Panc1 (cell line): ENCODE measurements around the gene THAP8. TPM values are rescaled to one million over a fixed set of nuclear protein-coding genes. Genes with fewer than 3 reads are reported as not detected.

Experiments
- ATAC-seq: fragments of 200-7000 bp; cut with Tn5 transposase; 2 replicates; pipeline ENCODE4 v1.9.1; 2020; ENCODE audit warnings: mild to moderate bottlenecking, moderate library complexity
- BruUV-seq: library from RNA; stranded (reverse); fragments of 400-500 nt; replicated peaks from 2 replicates; lab custom pipeline; 2021; lab: Mats Ljungman, UMichigan
- CTCF ChIA-PET: fragments of 300-600 bp; sonication (Branson Sonifier 250); formaldehyde crosslinking; loops from one replicate; lab custom pipeline; 2022; ENCODE audit warnings: antibody characterized with exemption; lab: Charles Lee
- POLR2A ChIA-PET: fragments of 300-600 bp; sonication (Branson Sonifier 250); formaldehyde crosslinking; loops from one replicate; lab custom pipeline; 2022; ENCODE audit warnings: antibody characterized with exemption; lab: Charles Lee
- DNase-seq: peaks from one replicate; pipeline ENCODE4 v3.0.0-alpha.2; 2010; ENCODE audit warnings: low read depth, low spot score
- H3K27ac ChIP-seq: 2 replicates; pipeline ENCODE4 v1.5.1; 2011; ENCODE audit warnings: mild to moderate bottlenecking, low read length, inconsistent platforms
- H3K27me3 ChIP-seq: fragments of 200-500 bp; sonication (Bioruptor generic); 2 replicates; pipeline ENCODE4 v1.6.0; 2014; ENCODE audit warnings: low read length, inconsistent platforms; ENCODE audit not compliant: control insufficient read depth, insufficient read depth
- H3K36me3 ChIP-seq: fragments of 200-500 bp; sonication (Bioruptor generic); 2 replicates; pipeline ENCODE4 v1.5.1; 2014; ENCODE audit warnings: inconsistent platforms, mild to moderate bottlenecking, low read length, moderate library complexity; ENCODE audit not compliant: control insufficient read depth, insufficient read depth
- H3K4me1 ChIP-seq: 2 replicates; pipeline ENCODE4 v1.5.1; 2011; ENCODE audit warnings: inconsistent platforms, mild to moderate bottlenecking, low read length, moderate library complexity; ENCODE audit not compliant: control insufficient read depth, insufficient read depth
- H3K4me3 ChIP-seq, 2 experiments: 2 replicates each; pipeline ENCODE4 v1.5.1; 2011 to 2012; ENCODE audit warnings: low read depth in 2 of 2, low read length in 2 of 2, mild to moderate bottlenecking in 2 of 2, inconsistent platforms in 1 of 2, moderate library complexity in 1 of 2
- H3K9me3 ChIP-seq: fragments of 200-500 bp; sonication (Bioruptor generic); 2 replicates; pipeline ENCODE4 v1.5.1; 2014; ENCODE audit warnings: low read depth, mild to moderate bottlenecking, inconsistent platforms, low read length, moderate library complexity; ENCODE audit not compliant: control insufficient read depth, insufficient read depth
- POLR2AphosphoS5 ChIP-seq: IDR thresholded peaks from 2 replicates; pipeline ENCODE4 v1.6.1; 2012; ENCODE audit warnings: mild to moderate bottlenecking, low read depth, low read length, moderate library complexity
- SIN3A ChIP-seq: IDR thresholded peaks from 2 replicates; pipeline ENCODE4 v1.6.1; 2012; ENCODE audit warnings: low read depth, mild to moderate bottlenecking, low read length, moderate library complexity, borderline replicate concordance; ENCODE audit not compliant: insufficient read depth
- TCF7L2 ChIP-seq: IDR thresholded peaks from 2 replicates; pipeline ENCODE4 v1.6.1; 2011; ENCODE audit warnings: mild to moderate bottlenecking, low read depth, low read length, inconsistent platforms
- in situ Hi-C: cut with HindIII; loops from 2 replicates; pipeline ENCODE4 v1.10.0; 2016; ENCODE audit warnings: low sequenced_read_pairs, low pct_unique_long_range_greater_than_20kb
- intact Hi-C: fragments of 100-400 bp; cut with micrococcal nuclease; formaldehyde crosslinking; loops from one replicate; pipeline ENCODE4 v1.10.0; 2022; ENCODE audit not compliant: unreplicated experiment
- total RNA-seq: library from RNA; stranded (reverse); gene quantifications from one replicate; pipeline ENCODE4 v1.2.1, GENCODE V29; 2021; ENCODE audit not compliant: unreplicated experiment
- TF ChIP-seq, protein P1 (sequence below), 2 experiments: IDR thresholded peaks; 2 replicates each; pipeline ENCODE4 v1.6.1; 2011 to 2012; ENCODE audit warnings: low read depth in 2 of 2, control low read depth in 1 of 2, low read length in 1 of 2, mild to moderate bottlenecking in 1 of 2, moderate library complexity in 1 of 2; ENCODE audit not compliant: insufficient read depth in 1 of 2
- TF ChIP-seq, protein P2 (sequence below): fragments of 450-650 bp; IDR thresholded peaks from 2 replicates; pipeline ENCODE4 v1.5.1; 2017; ENCODE audit warnings: mild to moderate bottlenecking

The THAP8 gene
- total RNA-seq, 1 experiment from 2014 or later: 9.6 TPM

DNA sequence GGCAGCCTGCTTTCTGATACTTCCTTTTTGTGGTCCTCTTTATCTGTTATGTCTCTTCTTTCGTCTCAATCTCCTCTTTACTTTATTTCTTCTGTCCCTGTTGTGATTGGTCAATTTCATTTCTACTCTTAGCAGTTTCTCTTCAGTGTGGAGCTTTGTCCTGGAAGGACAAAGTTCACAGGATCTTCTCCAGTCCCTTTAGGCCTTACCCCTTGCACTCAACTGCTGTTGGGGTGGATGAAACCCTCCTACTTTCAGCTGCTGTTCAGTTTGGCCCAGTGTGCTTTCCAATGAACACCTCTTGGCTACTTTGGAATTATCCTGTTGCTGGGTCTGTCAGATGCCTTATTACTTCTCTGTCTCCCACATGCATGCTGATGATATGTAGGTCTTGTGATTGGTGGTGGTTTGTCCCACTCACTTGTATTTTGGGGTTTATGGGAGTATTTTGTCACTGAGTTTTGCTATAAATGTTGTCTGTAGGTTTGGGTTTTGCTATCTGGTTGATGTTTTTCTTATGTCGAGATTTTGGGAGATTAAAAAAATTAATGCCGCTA is 25.4 kb upstream of the THAP8 start:
- CTCF ChIA-PET: no interaction called here
- TF ChIP-seq POLR2AphosphoS5: no peak
- no peak for TF ChIP-seq SIN3A
- H3K4me3 ChIP-seq: no peak overlapping the region
- POLR2A ChIA-PET: no interaction called here
- no peak overlapping the region for H3K27ac ChIP-seq
- DNase-seq (no peak), ATAC-seq (no peak)
- in situ Hi-C loops (no loop called here), intact Hi-C loops (no loop called here)
- peaks cover 13% of the 10 kb centered on the region for H3K36me3 ChIP-seq
- no TSS peak for BruUV-seq
- H3K27me3 ChIP-seq: no peaks in the 10 kb centered on the region
- H3K4me1 ChIP-seq: no peaks in the 10 kb centered on the region
- H3K9me3 ChIP-seq: no peaks in the 10 kb centered on the region

DNA sequence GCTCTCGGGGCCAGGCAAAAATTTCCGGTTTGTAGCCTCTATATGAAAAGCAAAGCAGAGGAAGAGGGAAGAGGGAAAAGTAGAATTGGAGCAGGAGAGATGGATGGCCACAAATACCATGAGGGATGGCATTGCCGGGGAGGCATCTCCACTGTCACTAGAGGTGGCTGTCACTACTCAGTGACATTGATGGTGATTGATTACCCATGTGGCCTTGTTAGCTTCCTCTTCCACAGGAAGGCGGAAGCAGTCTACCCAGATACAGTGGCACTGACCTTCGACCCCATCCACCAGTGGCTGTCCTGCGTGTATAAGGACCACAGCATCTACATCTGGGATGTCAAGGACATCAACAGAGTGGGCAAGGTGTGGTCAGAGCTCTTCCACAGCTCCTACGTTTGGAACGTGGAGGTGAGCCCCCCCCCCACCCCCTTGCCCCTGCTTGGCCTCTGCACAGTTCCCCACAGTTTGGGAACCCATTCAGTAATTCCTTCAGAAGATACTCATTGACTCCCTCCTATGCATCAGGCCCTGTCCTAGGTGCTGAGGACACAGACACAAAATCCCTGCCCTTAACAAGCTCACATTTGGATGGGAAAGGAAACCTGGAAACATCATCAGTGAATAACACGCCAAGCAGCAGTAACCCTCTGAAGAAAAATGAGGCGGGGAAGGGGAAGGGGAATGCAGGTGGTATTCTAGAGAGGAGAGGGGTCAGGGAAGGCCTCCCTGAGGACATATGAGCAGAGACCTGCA is 19.2 kb upstream of the THAP8 start:
- Histone ChIP-seq H3K36me3 (peaks cover 24% of the 10 kb centered on the region; the same call in 1 of the 2 replicates), H3K4me1 (peaks cover 7% of the 10 kb centered on the region; the same call in 1 of the 2 replicates), H3K27me3 (no peaks in the 10 kb centered on the region), H3K9me3 (no peaks in the 10 kb centered on the region), H3K4me3 (no peak overlapping the region), H3K27ac (no peak overlapping the region)
- ChIA-PET POLR2A (no interaction called here), CTCF (no interaction called here)
- intact Hi-C loops (no loop called here), in situ Hi-C loops (no loop called here)
- ATAC-seq (no peak), DNase-seq (no peak)
- TF ChIP-seq, protein P1, sequence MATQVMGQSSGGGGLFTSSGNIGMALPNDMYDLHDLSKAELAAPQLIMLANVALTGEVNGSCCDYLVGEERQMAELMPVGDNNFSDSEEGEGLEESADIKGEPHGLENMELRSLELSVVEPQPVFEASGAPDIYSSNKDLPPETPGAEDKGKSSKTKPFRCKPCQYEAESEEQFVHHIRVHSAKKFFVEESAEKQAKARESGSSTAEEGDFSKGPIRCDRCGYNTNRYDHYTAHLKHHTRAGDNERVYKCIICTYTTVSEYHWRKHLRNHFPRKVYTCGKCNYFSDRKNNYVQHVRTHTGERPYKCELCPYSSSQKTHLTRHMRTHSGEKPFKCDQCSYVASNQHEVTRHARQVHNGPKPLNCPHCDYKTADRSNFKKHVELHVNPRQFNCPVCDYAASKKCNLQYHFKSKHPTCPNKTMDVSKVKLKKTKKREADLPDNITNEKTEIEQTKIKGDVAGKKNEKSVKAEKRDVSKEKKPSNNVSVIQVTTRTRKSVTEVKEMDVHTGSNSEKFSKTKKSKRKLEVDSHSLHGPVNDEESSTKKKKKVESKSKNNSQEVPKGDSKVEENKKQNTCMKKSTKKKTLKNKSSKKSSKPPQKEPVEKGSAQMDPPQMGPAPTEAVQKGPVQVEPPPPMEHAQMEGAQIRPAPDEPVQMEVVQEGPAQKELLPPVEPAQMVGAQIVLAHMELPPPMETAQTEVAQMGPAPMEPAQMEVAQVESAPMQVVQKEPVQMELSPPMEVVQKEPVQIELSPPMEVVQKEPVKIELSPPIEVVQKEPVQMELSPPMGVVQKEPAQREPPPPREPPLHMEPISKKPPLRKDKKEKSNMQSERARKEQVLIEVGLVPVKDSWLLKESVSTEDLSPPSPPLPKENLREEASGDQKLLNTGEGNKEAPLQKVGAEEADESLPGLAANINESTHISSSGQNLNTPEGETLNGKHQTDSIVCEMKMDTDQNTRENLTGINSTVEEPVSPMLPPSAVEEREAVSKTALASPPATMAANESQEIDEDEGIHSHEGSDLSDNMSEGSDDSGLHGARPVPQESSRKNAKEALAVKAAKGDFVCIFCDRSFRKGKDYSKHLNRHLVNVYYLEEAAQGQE (IDR thresholded peaks at IDR 0.05; ENCODE audit: insufficient read depth in 1 of 2, low read depth in 2 of 2, low read length in 1 of 2): peak; percentile 72 to 79
- TF ChIP-seq SIN3A: no peak
- no peak for TF ChIP-seq POLR2AphosphoS5
- no TSS peak for BruUV-seq

DNA sequence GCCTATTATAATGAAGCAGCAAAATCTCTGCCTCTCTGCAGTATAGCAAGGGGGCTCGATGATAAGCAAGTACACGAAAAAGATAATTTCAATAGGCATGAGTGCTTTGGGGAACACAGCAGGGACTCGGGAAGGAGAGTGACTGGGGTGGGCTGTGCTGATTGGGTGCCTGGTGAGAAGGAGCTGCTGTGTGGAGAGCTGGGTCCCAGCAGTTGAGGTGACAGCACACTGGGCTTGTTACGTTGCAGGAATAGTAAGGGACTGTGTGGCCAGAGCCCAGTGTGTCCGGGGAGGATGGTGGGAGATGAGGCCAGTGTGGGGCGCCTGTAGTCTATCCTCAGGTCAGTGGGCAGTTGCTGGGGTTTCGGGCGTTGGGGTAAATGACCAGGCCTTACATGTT is 18.0 kb upstream of the THAP8 start:
- H3K9me3 ChIP-seq: no peaks in the 10 kb centered on the region
- TF ChIP-seq POLR2AphosphoS5: no peak
- no peak for TF ChIP-seq TCF7L2
- TF ChIP-seq, protein P2, sequence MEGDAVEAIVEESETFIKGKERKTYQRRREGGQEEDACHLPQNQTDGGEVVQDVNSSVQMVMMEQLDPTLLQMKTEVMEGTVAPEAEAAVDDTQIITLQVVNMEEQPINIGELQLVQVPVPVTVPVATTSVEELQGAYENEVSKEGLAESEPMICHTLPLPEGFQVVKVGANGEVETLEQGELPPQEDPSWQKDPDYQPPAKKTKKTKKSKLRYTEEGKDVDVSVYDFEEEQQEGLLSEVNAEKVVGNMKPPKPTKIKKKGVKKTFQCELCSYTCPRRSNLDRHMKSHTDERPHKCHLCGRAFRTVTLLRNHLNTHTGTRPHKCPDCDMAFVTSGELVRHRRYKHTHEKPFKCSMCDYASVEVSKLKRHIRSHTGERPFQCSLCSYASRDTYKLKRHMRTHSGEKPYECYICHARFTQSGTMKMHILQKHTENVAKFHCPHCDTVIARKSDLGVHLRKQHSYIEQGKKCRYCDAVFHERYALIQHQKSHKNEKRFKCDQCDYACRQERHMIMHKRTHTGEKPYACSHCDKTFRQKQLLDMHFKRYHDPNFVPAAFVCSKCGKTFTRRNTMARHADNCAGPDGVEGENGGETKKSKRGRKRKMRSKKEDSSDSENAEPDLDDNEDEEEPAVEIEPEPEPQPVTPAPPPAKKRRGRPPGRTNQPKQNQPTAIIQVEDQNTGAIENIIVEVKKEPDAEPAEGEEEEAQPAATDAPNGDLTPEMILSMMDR: no peak
- TF ChIP-seq, protein P1 (IDR thresholded peaks at IDR 0.05; ENCODE audit: insufficient read depth in 1 of 2, low read depth in 2 of 2, low read length in 1 of 2): no peak
- TF ChIP-seq SIN3A: no peak
- H3K27ac ChIP-seq: no peak overlapping the region
- H3K4me1 ChIP-seq: peaks cover 7% of the 10 kb centered on the region; the same call in 1 of the 2 replicates
- no peak overlapping the region for H3K4me3 ChIP-seq
- ATAC-seq: no peak; the same call in 1 of the 2 replicates
- no peaks in the 10 kb centered on the region for H3K27me3 ChIP-seq
- CTCF ChIA-PET: no interaction called here
- POLR2A ChIA-PET: no interaction called here
- in situ Hi-C loops (no loop called here), intact Hi-C loops (no loop called here)
- H3K36me3 ChIP-seq: peaks cover 27% of the 10 kb centered on the region; the same call in 1 of the 2 replicates
- no peak for DNase-seq
- no TSS peak for BruUV-seq
